IPS-20b (cell line): ENCODE results near the gene RPS10.
"Not testable (repeated sequence)": the region's sequence is repeated elsewhere in the genome, so short reads cannot be mapped to it uniquely, and the experiment has no call there.

ENCODE experiments used
- H3K27ac ChIP-seq: one replicate; pipeline ENCODE4 v1.5.1; 2013; ENCODE audit warnings: low read length
- H3K27me3 ChIP-seq: 2 replicates; pipeline ENCODE4 v1.6.1; 2013; ENCODE audit warnings: mild to moderate bottlenecking, low read length, inconsistent platforms; ENCODE audit not compliant: insufficient read depth
- H3K36me3 ChIP-seq: 2 replicates; pipeline ENCODE4 v1.6.1; 2013; ENCODE audit warnings: low read depth, mild to moderate bottlenecking, inconsistent platforms, low read length, moderate library complexity; ENCODE audit not compliant: insufficient read depth
- H3K4me1 ChIP-seq: 2 replicates; pipeline ENCODE4 v1.6.1; 2013; ENCODE audit warnings: mild to moderate bottlenecking, control low read depth, inconsistent platforms, low read length, moderate library complexity; ENCODE audit not compliant: insufficient read depth
- H3K4me3 ChIP-seq: 2 replicates; pipeline ENCODE4 v1.5.1; 2013; ENCODE audit warnings: mild to moderate bottlenecking, low read length, inconsistent platforms
- H3K9ac ChIP-seq: 2 replicates; pipeline ENCODE4 v1.6.1; 2013; ENCODE audit warnings: low read depth, mild to moderate bottlenecking, inconsistent platforms, low read length, moderate library complexity
- H3K9me3 ChIP-seq: 2 replicates; pipeline ENCODE4 v1.6.1; 2013; ENCODE audit warnings: mild to moderate bottlenecking, low read depth, low read length, inconsistent platforms; ENCODE audit not compliant: insufficient read depth

Gene RPS10

GRCh38 chr6:34378470-34378869 lies 47.4 kb downstream of the RPS10 start:
- Histone ChIP-seq H3K27ac (no peak overlapping the region), H3K9ac (no peak overlapping the region), H3K36me3 (no peaks in the 10 kb centered on the region; the same call in 1 of the 2 replicates), H3K4me3 (no peak overlapping the region), H3K9me3 (no peaks in the 10 kb centered on the region), H3K27me3 (no peaks in the 10 kb centered on the region), H3K4me1 (no peaks in the 10 kb centered on the region)

- H3K27ac ChIP-seq: no peak overlapping the region
- H3K27me3 ChIP-seq: no peaks in the 10 kb centered on the region
- no peak overlapping the region for H3K9ac ChIP-seq
- no peaks in the 10 kb centered on the region for H3K9me3 ChIP-seq
- H3K4me3 ChIP-seq: no peak overlapping the region
- no peaks in the 10 kb centered on the region; the same call in 1 of the 2 replicates for H3K36me3 ChIP-seq
- no peaks in the 10 kb centered on the region for H3K4me1 ChIP-seq
These were observed 47.9 kb downstream of the RPS10 start for GRCh38 chr6:34377984-34378383.

- not testable (repeated sequence) for H3K36me3 ChIP-seq, H3K9me3 ChIP-seq, H3K4me1 ChIP-seq, H3K27me3 ChIP-seq, H3K9ac ChIP-seq, H3K4me3 ChIP-seq, H3K27ac ChIP-seq
These were observed 48.3 kb downstream of the RPS10 start for GRCh38 chr6:34377571-34377970.

- Histone ChIP-seq H3K27ac (no peak overlapping the region), H3K4me1 (no peaks in the 10 kb centered on the region), H3K4me3 (no peak overlapping the region), H3K9ac (no peak overlapping the region), H3K9me3 (no peaks in the 10 kb centered on the region), H3K27me3 (no peaks in the 10 kb centered on the region), H3K36me3 (no peaks in the 10 kb centered on the region; the same call in 1 of the 2 replicates)
These were observed 50.0 kb downstream of the RPS10 start for GRCh38 chr6:34375833-34376232.

GRCh38 chr6:34374508-34374907 lies 51.4 kb downstream of the RPS10 start:
- no peak overlapping the region for H3K27ac ChIP-seq
- H3K9ac ChIP-seq: no peak overlapping the region
- H3K9me3 ChIP-seq: no peaks in the 10 kb centered on the region
- no peaks in the 10 kb centered on the region for H3K36me3 ChIP-seq
- H3K4me1 ChIP-seq: no peaks in the 10 kb centered on the region
- H3K4me3 ChIP-seq: no peak overlapping the region
- H3K27me3 ChIP-seq: no peaks in the 10 kb centered on the region

- H3K9ac ChIP-seq: no peak overlapping the region
- no peak overlapping the region for H3K4me3 ChIP-seq
- no peaks in the 10 kb centered on the region for H3K9me3 ChIP-seq
- H3K4me1 ChIP-seq: no peaks in the 10 kb centered on the region
- H3K36me3 ChIP-seq: no peaks in the 10 kb centered on the region
- H3K27ac ChIP-seq: no peak overlapping the region
- H3K27me3 ChIP-seq: no peaks in the 10 kb centered on the region
These were observed 51.8 kb downstream of the RPS10 start for GRCh38 chr6:34374069-34374468.

GRCh38 chr6:34373511-34373910 lies 52.4 kb downstream of the RPS10 start:
- no peak overlapping the region for H3K4me3 ChIP-seq
- no peaks in the 10 kb centered on the region for H3K9me3 ChIP-seq
- H3K9ac ChIP-seq: no peak overlapping the region
- H3K36me3 ChIP-seq: no peaks in the 10 kb centered on the region
- H3K4me1 ChIP-seq: no peaks in the 10 kb centered on the region
- no peak overlapping the region for H3K27ac ChIP-seq
- H3K27me3 ChIP-seq: no peaks in the 10 kb centered on the region

- not testable (repeated sequence) for H3K27ac ChIP-seq, H3K4me1 ChIP-seq, H3K36me3 ChIP-seq, H3K27me3 ChIP-seq, H3K9me3 ChIP-seq, H3K4me3 ChIP-seq, H3K9ac ChIP-seq
These were observed 54.0 kb downstream of the RPS10 start for GRCh38 chr6:34371865-34372264.

GRCh38 chr6:34370361-34370760 lies 55.5 kb downstream of the RPS10 start:
- Histone ChIP-seq H3K27ac (no peak overlapping the region), H3K36me3 (no peaks in the 10 kb centered on the region), H3K4me1 (no peaks in the 10 kb centered on the region), H3K9me3 (no peaks in the 10 kb centered on the region), H3K9ac (no peak overlapping the region), H3K4me3 (no peak overlapping the region), H3K27me3 (no peaks in the 10 kb centered on the region)

- no peak overlapping the region for H3K4me3 ChIP-seq
- H3K9me3 ChIP-seq: no peaks in the 10 kb centered on the region
- no peak overlapping the region for H3K9ac ChIP-seq
These were observed 56.5 kb downstream of the RPS10 start for GRCh38 chr6:34369385-34369784.

More at GRCh38 chr6:34369385-34369784, 56.5 kb downstream of the RPS10 start:
- Histone ChIP-seq H3K27ac (no peak overlapping the region), H3K4me1 (no peaks in the 10 kb centered on the region), H3K36me3 (no peaks in the 10 kb centered on the region), H3K27me3 (no peaks in the 10 kb centered on the region)
